HEK293T (cell line): ENCODE measurements around the gene PYY.

Experiments used
- FOXM1 ChIP-seq: fragments of 450-650 bp; IDR thresholded peaks from 2 replicates; pipeline ENCODE4 v1.6.1; 2017; ENCODE audit warnings: mild to moderate bottlenecking, borderline replicate concordance
- SUZ12 ChIP-seq: fragments of 450-650 bp; IDR thresholded peaks from 2 replicates; pipeline ENCODE4 v1.6.1; 2016; ENCODE audit warnings: mild to moderate bottlenecking

DNA sequence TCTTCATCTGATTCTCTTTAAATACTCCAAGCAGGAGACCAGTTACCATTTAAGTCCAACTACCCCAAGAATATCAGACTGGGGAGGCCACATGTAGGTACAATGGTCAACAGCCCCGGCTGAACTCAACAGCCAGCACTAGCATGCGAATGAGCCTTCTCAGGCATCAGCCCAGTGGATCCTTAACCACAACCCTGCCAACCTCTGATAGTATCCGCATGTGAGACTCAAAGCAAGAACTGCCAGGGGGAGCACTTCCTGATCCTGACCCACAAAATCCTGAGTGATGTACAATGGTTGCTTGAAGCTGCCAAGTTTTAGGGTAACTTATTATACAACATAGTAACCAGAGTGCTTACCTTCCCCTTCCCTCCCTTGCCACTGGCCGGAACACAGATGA is 4.0 kb downstream of the PYY start:
- TF ChIP-seq SUZ12 (no peak), FOXM1 (no peak)
